NB4 (cell line): ENCODE results near the gene BTG4.

Experiments used
- POLR2A ChIP-seq: IDR thresholded peaks from 2 replicates; pipeline ENCODE4 v1.6.1; 2011; ENCODE audit warnings: mild to moderate bottlenecking; ENCODE audit not compliant: insufficient read length; ENCODE audit errors: extremely low read depth
- TF ChIP-seq, protein P1 (sequence below): IDR thresholded peaks from one replicate; pipeline ENCODE4 v1.5.1; 2012; ENCODE audit warnings: low read depth, low read length
- TF ChIP-seq, protein P2 (sequence below): IDR thresholded peaks from 2 replicates; pipeline ENCODE4 v1.6.1; 2011; ENCODE audit warnings: low read depth, low read length

DNA sequence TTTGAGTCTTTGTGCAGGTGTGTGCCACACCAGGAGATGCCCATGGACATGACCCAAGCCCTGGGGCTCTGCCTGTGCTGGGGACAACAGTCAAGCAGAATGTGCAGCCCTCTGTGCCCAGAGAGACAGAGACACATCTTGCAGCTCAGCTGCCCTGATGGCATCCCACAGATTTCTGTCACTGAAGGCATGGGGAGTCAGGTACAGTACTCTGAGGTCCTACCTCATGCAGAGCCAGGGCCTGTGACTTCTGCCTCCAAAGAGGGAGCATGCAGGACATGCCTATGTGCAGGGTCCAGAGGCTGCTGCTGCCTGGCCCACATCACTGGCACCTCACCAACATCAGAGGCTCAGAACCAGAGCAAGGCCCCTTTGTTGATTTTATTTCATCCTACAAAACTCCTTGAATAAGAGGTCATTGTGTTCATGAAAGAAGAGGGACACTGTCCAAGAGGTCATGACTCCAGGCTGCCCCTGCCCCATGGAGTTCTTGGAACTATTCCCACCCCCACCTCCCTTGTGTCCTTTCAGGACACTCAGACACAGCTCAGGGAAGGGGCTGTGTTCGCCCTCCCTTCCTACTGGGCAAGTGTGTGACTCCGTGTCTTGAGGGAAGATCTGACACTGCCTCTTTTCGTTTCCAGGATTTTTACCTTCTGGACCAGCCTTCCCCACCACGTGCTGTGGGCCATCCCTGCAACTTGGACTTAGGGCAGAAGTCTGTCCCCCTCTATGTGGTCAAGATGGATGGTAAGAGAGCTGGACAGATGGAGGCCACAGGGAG is 62.3 kb downstream of the BTG4 start:
- TF ChIP-seq POLR2A = no peak
- TF ChIP-seq, protein P1, sequence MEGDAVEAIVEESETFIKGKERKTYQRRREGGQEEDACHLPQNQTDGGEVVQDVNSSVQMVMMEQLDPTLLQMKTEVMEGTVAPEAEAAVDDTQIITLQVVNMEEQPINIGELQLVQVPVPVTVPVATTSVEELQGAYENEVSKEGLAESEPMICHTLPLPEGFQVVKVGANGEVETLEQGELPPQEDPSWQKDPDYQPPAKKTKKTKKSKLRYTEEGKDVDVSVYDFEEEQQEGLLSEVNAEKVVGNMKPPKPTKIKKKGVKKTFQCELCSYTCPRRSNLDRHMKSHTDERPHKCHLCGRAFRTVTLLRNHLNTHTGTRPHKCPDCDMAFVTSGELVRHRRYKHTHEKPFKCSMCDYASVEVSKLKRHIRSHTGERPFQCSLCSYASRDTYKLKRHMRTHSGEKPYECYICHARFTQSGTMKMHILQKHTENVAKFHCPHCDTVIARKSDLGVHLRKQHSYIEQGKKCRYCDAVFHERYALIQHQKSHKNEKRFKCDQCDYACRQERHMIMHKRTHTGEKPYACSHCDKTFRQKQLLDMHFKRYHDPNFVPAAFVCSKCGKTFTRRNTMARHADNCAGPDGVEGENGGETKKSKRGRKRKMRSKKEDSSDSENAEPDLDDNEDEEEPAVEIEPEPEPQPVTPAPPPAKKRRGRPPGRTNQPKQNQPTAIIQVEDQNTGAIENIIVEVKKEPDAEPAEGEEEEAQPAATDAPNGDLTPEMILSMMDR = no peak
- TF ChIP-seq, protein P2, sequence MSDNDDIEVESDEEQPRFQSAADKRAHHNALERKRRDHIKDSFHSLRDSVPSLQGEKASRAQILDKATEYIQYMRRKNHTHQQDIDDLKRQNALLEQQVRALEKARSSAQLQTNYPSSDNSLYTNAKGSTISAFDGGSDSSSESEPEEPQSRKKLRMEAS = no peak
